OCI-LY1 (cell line): ENCODE results near the gene GJD3.

Experiments
- EZH2 ChIP-seq: fragments of 200-600 bp; sonication (generic), shearing (Covaris generic); IDR thresholded peaks from 2 replicates; pipeline ENCODE4 v1.8.0; 2017; ENCODE audit warnings: borderline replicate concordance, mixed run types, mild to moderate bottlenecking, antibody characterized with exemption, low read length, moderate library complexity, mixed read lengths
- TF ChIP-seq, protein P1 (sequence below): fragments of 200-600 bp; sonication (generic), shearing (Covaris generic); IDR thresholded peaks from 2 replicates; pipeline ENCODE4 v1.5.1; 2017; ENCODE audit warnings: mild to moderate bottlenecking, antibody characterized with exemption, low read length, moderate library complexity, mixed read lengths

DNA sequence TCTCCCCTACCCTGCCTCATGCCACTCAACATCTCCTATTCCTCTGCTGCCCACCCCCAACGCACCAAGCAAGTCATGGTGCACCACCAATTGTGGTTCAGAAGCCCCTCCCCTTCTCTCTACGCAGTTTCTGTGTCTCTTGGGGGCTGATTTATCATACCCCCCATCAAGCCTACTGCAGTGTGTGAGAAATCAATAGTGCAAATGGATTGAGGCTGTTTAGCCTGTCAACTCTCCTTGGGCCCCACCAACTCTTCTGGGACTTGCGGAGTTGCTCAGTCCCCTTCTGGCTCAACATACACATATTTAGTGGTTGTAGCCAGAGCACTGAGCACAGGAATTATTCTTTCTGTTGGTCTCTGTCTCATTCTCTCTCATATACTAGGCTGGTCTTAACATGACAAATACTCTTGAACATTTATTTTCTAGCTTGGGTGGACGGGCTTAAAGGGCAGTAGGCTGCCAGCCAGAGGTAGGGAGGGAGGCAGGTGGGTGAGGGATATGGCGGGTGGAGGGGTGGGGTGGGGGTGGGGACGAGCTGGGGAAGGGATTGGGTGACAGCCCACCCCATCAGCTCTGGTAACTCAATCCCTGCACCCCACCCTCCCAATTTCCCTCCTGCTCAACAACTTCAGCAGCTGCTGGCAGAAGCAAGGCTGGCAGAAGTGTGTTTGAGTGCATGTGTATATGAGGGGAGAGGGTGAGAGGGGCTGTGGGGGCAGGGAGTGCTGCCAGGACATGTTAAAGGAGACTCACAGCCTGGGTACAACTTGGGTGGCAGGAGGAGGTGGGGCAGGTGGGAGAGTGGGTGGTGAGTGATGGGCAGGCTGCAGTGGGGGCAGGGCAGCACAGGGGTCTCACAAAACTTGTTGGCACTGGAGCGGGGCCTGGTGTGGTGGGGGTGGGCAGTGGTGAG is 50.6 kb downstream of the GJD3 start:
- TF ChIP-seq, protein P1, sequence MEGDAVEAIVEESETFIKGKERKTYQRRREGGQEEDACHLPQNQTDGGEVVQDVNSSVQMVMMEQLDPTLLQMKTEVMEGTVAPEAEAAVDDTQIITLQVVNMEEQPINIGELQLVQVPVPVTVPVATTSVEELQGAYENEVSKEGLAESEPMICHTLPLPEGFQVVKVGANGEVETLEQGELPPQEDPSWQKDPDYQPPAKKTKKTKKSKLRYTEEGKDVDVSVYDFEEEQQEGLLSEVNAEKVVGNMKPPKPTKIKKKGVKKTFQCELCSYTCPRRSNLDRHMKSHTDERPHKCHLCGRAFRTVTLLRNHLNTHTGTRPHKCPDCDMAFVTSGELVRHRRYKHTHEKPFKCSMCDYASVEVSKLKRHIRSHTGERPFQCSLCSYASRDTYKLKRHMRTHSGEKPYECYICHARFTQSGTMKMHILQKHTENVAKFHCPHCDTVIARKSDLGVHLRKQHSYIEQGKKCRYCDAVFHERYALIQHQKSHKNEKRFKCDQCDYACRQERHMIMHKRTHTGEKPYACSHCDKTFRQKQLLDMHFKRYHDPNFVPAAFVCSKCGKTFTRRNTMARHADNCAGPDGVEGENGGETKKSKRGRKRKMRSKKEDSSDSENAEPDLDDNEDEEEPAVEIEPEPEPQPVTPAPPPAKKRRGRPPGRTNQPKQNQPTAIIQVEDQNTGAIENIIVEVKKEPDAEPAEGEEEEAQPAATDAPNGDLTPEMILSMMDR, result no peak
- TF ChIP-seq EZH2, result no peak
